SK-N-SH treated with all-trans-retinoic acid at 6 μM for 48 hours (cell line): ENCODE data around the gene PHF11.
"Not testable (repeated sequence)": the region's sequence is repeated elsewhere in the genome, so short reads cannot be mapped to it uniquely, and the experiment has no call there.

Source experiments
- ARNTL ChIP-seq: fragments of 450-650 bp; formaldehyde crosslinking; IDR thresholded peaks from 2 replicates; pipeline ENCODE4 v1.5.0; 2020; ENCODE audit warnings: low read depth, mild to moderate bottlenecking, moderate library complexity, borderline replicate concordance
- PPARA ChIP-seq: fragments of 250-450 bp; sonication (Bioruptor Pico); IDR thresholded peaks from 2 replicates; pipeline ENCODE4 v1.5.0; 2020; ENCODE audit warnings: mild to moderate bottlenecking, borderline replicate concordance

DNA sequence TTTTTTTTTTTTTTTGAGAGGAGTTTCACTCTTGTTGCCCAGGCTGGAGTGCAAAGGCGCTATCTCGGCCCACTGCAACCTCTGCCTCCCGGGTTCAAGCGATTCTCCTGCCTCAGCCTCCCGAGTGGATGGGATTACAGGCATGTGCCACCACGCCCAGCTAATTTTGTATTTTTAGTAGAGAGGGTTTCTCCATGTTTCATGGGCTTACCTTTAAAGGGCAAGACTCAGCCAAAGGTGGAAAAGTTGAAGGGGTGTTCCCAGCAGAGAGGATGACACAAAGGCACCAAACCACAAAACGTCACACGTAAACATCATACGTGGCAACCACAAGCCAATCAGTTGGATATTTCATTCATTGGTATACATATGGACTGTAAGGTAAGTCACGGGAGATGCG is 1.1 kb downstream of the PHF11 start:
- not testable (repeated sequence) for TF ChIP-seq PPARA, ARNTL (CRISPR knock-in tag)
